ENCODE data around the gene CCL11. TPM values are rescaled to one million over a fixed set of nuclear protein-coding genes. Genes with fewer than 3 reads are reported as not detected.

CCL11 gene
- total and polyA plus RNA-seq, 2 of the 13 experiments (the other 11 are each of a cell fraction or from before 2014, with no cell fraction given): not detected

GRCh38 chr17:34252095-34252443 lies 33.5 kb upstream of the CCL11 start:
- no peak overlapping the region for H3K9ac ChIP-seq (ENCODE audit: insufficient read depth, low read depth, low read length)
- intact Hi-C loops (cut with micrococcal nuclease; ENCODE audit: unreplicated experiment) (no loop called here), in situ Hi-C loops (cut with HindIII; ENCODE audit: extremely low pct_ligation_motif_present, low pct_unique_long_range_greater_than_20kb) (no loop called here)
- H3K4me3 ChIP-seq (replicated peaks in 1 of 3; ENCODE audit: insufficient read depth in 1 of 3, low read depth in 2 of 3, low read length in 3 of 3): no peak overlapping the region
- no peak overlapping the region for H3K4me2 ChIP-seq (ENCODE audit: low read depth, low read length)
- CTCF ChIA-PET (ENCODE audit: low intra/inter-chr PET ratio, low total read pairs): no interaction called here
- FAIRE-seq (no peak), DNase-seq (ENCODE audit: low spot score) (no peak), ATAC-seq (no peak)
- H3K4me1 ChIP-seq (ENCODE audit: insufficient read depth, low read length): no peaks in the 10 kb centered on the region
- 3% methylated on average over 5 of the region's 5 CpGs for WGBS (ENCODE audit: low lambda C conversion rate)
- TF ChIP-seq NR3C1 (CRISPR knock-in tag; IDR thresholded peaks at IDR 0.05) (no peak), SP140L (CRISPR knock-in tag; IDR thresholded peaks at IDR 0.05; ENCODE audit: borderline replicate concordance) (no peak), FOXK1 (CRISPR knock-in tag; IDR thresholded peaks at IDR 0.05; ENCODE audit: borderline replicate concordance, low read depth) (no peak), ZNF784 (CRISPR knock-in tag; IDR thresholded peaks at IDR 0.05; ENCODE audit: borderline replicate concordance) (no peak), RBM39 (IDR thresholded peaks at IDR 0.05; ENCODE audit: low read depth, low read length, poor library complexity, severe bottlenecking) (no peak), U2AF1 (optimal IDR thresholded peaks at IDR 0.05; ENCODE audit: low read depth, low read length) (no peak), MZF1 (CRISPR knock-in tag; IDR thresholded peaks at IDR 0.05; ENCODE audit: borderline replicate concordance) (no peak), ZFP90 (CRISPR knock-in tag; IDR thresholded peaks at IDR 0.05; ENCODE audit: borderline replicate concordance) (no peak), SKIL (CRISPR knock-in tag; IDR thresholded peaks at IDR 0.05; ENCODE audit: borderline replicate concordance) (no peak), NR2F1 (CRISPR knock-in tag; IDR thresholded peaks at IDR 0.05) (no peak), TCF7L2 (IDR thresholded peaks at IDR 0.05; ENCODE audit: low read depth, low read length) (no peak)
- TF ChIP-seq, protein P1, sequence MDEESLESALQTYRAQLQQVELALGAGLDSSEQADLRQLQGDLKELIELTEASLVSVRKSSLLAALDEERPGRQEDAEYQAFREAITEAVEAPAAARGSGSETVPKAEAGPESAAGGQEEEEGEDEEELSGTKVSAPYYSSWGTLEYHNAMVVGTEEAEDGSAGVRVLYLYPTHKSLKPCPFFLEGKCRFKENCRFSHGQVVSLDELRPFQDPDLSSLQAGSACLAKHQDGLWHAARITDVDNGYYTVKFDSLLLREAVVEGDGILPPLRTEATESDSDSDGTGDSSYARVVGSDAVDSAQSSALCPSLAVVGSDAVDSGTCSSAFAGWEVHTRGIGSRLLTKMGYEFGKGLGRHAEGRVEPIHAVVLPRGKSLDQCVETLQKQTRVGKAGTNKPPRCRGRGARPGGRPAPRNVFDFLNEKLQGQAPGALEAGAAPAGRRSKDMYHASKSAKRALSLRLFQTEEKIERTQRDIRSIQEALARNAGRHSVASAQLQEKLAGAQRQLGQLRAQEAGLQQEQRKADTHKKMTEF (CRISPR knock-in tag; IDR thresholded peaks at IDR 0.05): no peak
- H3K27me3 ChIP-seq (ENCODE audit: control insufficient read depth in 1 of 2, insufficient read depth in 2 of 2, low read length in 2 of 2): no peaks in the 10 kb centered on the region
- no peaks in the 10 kb centered on the region for H3K36me3 ChIP-seq (replicated peaks in 1 of 2; ENCODE audit: control insufficient read depth in 1 of 2, insufficient read depth in 2 of 2, low read length in 2 of 2)
- POLR2A ChIA-PET: no interaction called here
- no peaks in the 10 kb centered on the region for H3K79me2 ChIP-seq (ENCODE audit: insufficient read depth, low read length)
- H3K9me3 ChIP-seq (ENCODE audit: low read length): no peaks in the 10 kb centered on the region
- no peak overlapping the region for H2AFZ ChIP-seq (ENCODE audit: low read length)
- no peaks in the 10 kb centered on the region for H4K20me1 ChIP-seq (ENCODE audit: insufficient read depth, low read length)
- no peak overlapping the region for H3K27ac ChIP-seq (ENCODE audit: extremely low read length, insufficient read depth, low read length)
- no TSS peak for BruUV-seq (replicated peaks)
